Left cardiac atrium (tissue), 4 donors: ENCODE measurements around the gene RPL21. TPM values are rescaled to one million over a fixed set of nuclear protein-coding genes. Genes with fewer than 3 reads are reported as not detected.
A peak's percentile ranks its signal among the peaks of the same experiment; 100 is the strongest.
"Not testable (repeated sequence)": the region's sequence is repeated elsewhere in the genome, so short reads cannot be mapped to it uniquely, and the experiment has no call there.

ENCODE experiments used
- ATAC-seq, 2 donors: fragments of 200-7000 bp; cut with Tn5 transposase; one replicate each; pipeline ENCODE4 v1.9.1; 2020; ENCODE audit warnings: mild to moderate bottlenecking in 2 of 2, moderate library complexity in 2 of 2
- DNase-seq: peaks from one replicate; pipeline ENCODE4 v3.0.0-alpha.2; 2020
- intact Hi-C, 2 donors: fragments of 100-400 bp; cut with DNase I; formaldehyde crosslinking; loops; one replicate each; pipeline versions ENCODE4 v1.14.1 to v1.15.1; 2022 to 2023
- total RNA-seq, 2 donors: library from RNA; stranded (reverse); fragmentation: NEBNext Ultra II Directional; extraction: Animal tissue kit (Norgen Biotek cat#: 25700); gene quantifications; one replicate each; pipeline ENCODE4 v1.2.1, GENCODE V29; 2021
- donor health status: DM: no; HTN: yes; CAD: no.
- donor health status: DM: no; HTN: yes; CAD: no; lungs with severe emphysema.
- donor health status: DM: yes; HTN: yes; CAD: no.
- donor health status: Dilated cardiomyopathy.

Gene RPL21
- total RNA-seq, 2 donors from 2014 or later, result 729 to 803 TPM

DNA sequence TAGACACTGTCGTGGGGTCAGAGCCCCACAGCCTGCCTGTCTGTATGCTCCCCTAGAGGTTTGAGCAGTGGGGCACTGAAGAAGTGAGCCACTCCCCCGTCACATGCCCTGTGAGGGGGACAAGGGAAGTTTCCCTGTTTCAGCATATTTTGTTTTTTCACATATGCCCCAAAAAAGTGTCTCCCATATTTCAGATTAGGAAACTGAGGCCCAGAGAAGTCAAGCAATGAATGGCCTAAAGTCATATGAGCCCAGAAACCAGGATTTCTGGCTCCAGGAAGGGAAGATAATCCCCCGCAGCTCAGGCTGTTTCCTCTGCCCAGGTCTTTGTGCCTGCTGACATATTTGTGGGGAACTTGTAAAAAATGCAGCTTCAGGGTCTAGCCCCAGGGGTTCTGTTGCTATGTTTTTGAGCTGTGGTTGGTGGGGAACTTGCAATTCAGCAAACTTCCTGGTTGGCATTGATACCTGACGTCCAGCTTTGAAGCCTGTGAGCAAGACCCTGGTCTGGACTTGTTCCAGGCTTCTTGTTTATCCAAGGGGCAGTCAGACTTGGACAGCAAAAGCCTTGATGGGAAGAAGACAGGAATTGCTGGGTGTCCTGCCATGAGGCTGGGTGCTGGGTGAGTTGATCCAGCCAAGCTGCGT is 28.8 kb downstream of the RPL21 start:
- intact Hi-C loops, result loop anchor here in 1 of 2 donors (10.0 kb wide), 1 partner anchor 295 kb away; no protein-coding TSS in a partner anchor
- ATAC-seq (no peak), DNase-seq (no peak)

DNA sequence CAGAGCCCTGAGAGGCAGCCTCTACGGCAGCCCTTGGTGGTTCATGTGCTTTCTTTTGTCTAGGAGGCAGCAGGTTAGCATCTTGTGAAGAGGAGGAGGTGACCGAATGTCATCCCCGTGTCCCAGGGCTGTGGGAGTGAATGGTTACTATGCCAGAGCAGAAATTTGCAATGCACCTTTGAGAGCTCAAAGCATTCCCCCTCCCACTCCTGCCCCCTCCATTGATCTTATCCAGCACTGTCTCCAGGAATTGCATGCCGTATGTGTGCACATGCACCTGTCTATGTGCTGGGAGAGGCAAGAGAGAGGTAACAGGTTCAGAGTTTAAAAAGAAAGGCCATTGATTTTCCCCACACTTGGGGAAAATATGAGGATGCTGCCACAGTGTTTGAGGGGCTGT is 29.5 kb downstream of the RPL21 start:
- ATAC-seq (no peak), DNase-seq (no peak)
- intact Hi-C loops, result loop anchor here in 1 of 2 donors (10.0 kb wide), 1 partner anchor 296 kb away; no protein-coding TSS in a partner anchor

DNA sequence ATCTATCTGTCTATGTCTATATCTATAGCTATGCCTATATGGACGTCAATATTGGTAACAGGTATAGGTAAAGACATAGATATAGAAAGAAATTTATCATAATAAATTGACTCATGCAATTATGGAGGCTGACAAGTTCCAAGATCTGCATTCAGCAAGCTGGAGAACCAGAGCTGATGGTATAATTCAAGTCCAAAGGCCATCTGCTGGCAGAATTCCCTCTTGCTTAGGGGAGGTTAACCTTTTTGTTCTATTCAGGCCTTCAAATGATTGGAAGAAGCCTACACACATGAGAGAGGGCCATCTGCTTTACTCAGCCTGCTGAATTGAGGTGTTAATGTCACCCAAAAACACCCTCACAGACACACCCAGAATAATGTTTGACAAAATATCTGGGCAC is 30.1 kb downstream of the RPL21 start:
- intact Hi-C loops, result loop anchor here in 1 of 2 donors (10.0 kb wide), 1 partner anchor 297 kb away; no protein-coding TSS in a partner anchor
- ATAC-seq (no peak), DNase-seq (no peak)

DNA sequence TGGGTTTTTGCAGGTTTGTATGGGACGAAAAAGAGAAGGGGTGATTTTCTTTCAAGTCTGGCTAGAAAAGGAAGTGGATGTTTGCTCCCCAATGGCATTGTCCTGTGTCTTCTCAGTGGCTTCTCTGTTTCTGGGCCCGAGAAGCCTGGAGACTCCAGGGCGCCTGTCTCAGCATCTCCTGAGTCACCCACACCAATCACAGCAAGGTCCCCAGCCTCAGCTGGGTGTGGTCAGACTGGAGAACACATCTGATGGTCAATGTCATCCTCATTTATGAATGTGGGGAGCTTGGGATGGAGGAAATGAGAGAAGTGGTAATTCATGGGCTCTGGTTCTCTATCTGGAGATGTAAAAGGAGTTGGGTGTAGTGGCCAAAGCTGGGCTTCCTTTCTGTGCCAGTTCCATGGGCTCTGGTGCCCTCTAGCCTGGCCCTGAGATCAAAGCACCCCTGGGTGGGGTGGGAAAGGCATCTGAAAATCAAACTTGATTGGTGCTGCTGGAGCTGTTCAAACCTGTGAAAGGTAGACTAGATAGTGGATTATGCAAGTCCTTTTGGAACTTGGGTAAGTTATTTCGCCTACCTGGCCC is 32.6 kb downstream of the RPL21 start:
- intact Hi-C loops, result loop anchor here in 1 of 2 donors (10.0 kb wide), 1 partner anchor 299 kb away; no protein-coding TSS in a partner anchor
- ATAC-seq, result peak; percentile 69 to 73
- DNase-seq, result peak; percentile 30

DNA sequence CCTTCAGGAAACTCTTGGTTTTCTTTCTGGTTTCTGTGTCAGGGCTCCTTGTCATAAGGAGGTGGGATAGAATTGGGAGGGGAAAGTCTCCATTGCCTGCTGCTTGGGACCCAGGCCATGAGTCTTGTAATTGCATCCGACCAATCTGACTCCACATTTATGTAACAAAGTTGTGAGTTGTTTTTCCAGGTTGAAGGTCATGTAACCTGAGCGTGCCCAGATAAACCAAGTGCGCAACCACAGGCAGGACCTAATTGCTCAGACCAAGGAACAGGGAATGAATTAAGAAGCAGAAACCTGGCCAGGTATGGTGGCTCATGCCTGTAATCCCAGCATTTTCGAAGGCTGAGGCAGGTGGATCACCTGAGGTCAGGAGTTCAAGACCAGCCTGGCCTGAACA is 37.0 kb downstream of the RPL21 start:
- no peak for ATAC-seq
- DNase-seq, result no peak
- intact Hi-C loops, result loop anchor here in 1 of 2 donors (10.0 kb wide), 1 partner anchor 304 kb away; no protein-coding TSS in a partner anchor

DNA sequence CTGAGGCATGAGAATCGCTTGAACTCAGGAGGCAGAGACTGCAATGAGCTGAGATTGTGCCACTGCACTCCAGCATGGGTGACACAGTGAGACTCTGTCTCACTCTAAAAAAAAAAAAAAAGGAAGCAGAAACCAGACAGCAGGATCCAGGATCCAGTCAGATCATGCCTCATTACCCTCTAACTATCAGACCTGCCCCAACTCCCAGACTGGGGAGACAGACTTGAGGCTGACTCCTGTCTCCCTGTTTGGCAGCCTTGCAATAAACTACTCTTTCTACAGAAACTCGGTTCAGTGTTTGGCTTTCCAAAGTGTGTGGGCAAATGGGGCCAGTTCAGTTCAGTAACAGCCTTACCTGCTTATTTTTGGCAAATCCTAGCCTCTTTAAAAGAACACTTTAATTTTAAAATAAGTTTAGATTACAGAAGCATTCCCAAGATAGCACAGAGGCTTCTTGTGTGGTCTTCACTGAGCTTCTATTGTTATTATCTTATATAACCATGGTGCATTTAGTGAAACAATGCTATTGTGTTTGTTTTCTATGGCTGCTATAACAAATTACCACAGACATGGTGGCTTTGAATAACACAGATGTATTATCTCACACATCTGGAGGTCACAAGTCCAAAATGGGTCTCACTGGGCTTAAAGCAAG is 37.8 kb downstream of the RPL21 start:
- intact Hi-C loops, result loop anchor here in 1 of 2 donors (10.0 kb wide), 1 partner anchor 304 kb away; no protein-coding TSS in a partner anchor

DNA sequence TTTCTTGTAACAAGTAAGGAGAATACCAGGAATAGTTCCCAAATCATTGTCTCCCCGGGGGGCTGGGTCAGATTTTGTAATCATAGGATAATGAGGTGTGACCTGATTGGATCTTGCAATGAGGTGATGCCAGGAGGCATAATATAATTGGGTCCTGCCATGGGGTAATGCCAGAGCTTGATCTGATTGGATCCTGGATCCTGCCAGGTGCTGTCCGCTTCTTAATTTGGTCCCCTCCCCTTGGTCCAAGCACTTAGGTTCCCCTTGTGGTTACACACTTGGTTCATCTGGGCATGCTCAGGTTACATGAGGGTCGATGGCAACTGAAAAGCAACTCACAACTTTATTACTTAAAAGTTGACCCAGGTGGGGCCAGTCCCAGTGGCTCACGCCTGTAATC is 39.4 kb downstream of the RPL21 start:
- ATAC-seq, result no peak
- DNase-seq, result no peak

More for the DNA sequence above, 37.8 kb downstream of the RPL21 start:
- ATAC-seq (no peak), DNase-seq (no peak)

DNA sequence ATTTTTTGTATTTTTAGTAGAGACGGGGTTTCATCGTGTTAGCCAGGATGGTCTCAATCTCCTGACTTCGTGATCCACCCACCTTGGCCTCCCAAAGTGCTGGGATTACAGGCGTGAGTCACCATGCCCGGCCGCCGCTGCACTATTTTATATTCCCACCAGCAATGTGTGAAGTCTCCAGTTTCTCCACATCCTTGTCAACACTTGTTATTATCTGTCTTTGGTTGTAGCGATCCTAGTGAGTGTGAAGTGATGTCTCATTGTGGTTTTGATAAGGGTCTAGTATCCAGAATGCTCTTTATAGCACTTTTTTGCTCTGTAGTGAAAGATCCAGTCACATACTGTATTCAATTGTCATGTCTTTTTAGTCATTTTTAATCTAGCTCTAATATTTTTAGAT is 40.6 kb downstream of the RPL21 start:
- DNase-seq, result not testable (repeated sequence)
- intact Hi-C loops, result loop anchor here in 1 of 2 donors (10.0 kb wide), 1 partner anchor 307 kb away; no protein-coding TSS in a partner anchor
- peak in 1 of 2 donors; percentile 62 for ATAC-seq

More for the DNA sequence above, 39.4 kb downstream of the RPL21 start:
- intact Hi-C loops, result loop anchor here in 1 of 2 donors (10.0 kb wide), 1 partner anchor 306 kb away; no protein-coding TSS in a partner anchor

DNA sequence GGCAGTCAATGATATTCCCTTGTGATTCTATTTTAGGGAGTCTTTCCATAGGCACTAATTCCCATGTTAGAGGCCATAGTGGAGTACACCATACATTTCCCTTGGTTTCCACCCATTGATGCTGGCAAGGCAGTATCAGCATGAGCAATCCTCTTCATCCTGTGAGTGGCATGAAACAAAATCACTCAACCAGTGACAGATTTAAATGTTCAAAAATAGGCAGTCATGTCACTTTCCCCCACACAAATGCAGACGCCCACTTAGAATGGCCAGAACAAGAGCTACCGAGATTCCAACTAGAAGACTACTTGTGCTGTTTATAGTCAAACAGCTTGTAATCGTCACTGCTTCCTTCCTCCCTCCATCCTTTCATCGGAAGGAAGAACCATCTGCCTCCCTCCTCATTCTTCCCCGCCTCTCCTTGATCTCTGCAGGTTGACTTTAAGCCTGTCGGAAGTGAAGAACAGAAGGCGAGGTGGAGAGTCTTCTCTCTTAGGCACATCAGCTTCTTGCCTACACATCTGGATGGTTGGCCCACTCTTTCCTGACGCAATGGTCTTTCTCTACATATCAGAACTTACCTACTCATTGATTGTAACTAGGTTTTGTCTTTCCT is 41.8 kb downstream of the RPL21 start:
- ATAC-seq (peak in 1 of 2 donors; percentile 12), DNase-seq (no peak)
- intact Hi-C loops, result loop anchor here in 1 of 2 donors (10.0 kb wide), 1 partner anchor 308 kb away; no protein-coding TSS in a partner anchor

DNA sequence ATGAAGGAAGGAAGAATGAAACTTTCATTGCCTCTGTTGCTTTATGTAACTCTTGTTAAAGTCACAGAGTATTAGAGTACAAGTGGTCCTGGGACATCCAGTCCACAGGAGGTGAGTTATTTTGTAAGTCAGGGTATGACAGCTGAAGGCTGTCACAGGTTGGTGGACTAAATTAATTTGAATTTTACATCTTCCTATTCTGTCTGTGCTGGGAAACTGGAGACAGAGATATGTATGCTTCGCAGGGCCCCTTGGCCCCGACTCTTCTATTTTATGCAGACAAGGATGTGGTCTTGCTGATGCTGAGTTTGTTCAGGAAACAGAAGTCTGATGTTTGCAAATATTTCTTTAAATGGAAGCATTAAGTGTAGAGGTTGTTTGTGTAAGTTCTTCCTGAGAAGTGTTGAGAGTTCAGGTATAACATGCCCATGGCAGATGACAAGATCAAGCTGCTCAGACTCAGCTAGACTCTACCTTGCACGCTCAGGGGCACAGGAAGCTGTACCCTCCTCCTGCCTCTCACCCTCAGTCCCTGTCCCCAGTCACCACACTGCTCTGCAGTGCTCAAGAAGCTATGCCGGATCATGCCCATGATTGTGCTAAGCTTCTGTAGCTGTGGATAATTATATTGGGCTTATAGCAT is 42.6 kb downstream of the RPL21 start:
- DNase-seq, result no peak
- no peak for ATAC-seq
- intact Hi-C loops, result loop anchor here in 1 of 2 donors (2.0 to 10.0 kb wide), 2 partner anchors 61 to 309 kb away; no protein-coding TSS in a partner anchor

DNA sequence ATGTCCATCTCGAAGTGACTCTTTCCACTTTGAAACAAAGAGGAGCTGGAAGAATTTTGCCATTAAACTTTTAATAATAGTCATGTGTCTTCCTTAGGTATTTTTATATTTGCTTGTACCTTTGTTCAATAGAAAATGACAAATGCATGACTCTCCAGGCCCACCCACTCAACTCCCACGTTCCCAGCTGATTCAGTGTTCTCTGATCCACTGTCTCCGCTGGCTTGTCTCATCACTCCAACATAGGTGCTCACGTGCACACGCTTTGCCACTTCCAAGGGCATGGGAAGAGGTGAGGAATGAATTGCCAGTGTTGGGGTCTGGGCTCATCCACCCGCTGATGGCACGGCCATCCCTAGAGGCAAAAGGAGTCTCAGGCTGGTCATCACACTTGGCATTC is 43.7 kb downstream of the RPL21 start:
- ATAC-seq (no peak), DNase-seq (no peak)
- intact Hi-C loops, result loop anchor here in 1 of 2 donors (2.0 to 10.0 kb wide), 2 partner anchors 60 to 310 kb away; no protein-coding TSS in a partner anchor

DNA sequence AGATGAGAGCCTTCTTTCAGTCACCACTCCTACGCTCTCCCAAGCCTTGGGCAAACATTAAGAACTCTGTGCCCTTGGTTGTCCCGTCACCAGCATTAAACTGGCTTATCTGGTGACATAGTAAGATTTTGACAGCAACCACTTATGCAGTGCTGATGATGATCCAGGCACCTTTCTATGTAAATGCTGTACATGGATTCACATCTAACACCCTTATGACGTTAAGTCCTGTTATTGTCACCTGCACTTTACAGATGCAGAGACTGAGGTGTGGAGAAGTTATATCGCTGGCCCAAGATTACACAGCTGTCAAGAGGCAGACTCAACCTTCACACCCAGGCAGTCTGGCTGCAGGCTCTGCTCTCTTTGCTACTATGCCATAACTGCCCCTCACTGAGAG is 44.3 kb downstream of the RPL21 start:
- intact Hi-C loops, result loop anchor here in 1 of 2 donors (2.0 to 10.0 kb wide), 2 partner anchors 59 to 311 kb away; no protein-coding TSS in a partner anchor
- DNase-seq (no peak), ATAC-seq (peak; percentile 53 to 80)

DNA sequence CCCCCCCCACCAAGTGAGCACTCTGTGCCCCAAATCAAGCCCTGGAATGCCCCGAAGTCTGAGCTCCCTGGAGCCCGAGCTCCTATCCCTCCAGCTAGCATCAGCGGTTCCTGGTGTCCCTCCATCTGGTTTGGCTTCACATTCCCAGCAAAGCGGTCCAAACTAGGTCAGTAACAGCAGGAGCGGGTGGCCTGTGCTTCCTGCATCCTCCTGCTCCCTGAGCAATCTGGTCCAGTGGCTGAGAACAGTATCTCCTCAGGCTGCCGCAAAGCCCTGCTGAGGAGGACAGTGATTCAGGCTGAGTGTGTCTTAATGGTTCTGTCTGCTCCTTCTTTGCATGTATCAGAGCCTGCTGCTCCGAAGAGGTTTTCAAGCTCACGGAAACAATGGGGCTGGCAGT is 45.1 kb downstream of the RPL21 start:
- ATAC-seq (no peak), DNase-seq (no peak)
- intact Hi-C loops, result loop anchor here in 1 of 2 donors (10.0 kb wide), 1 partner anchor 312 kb away; no protein-coding TSS in a partner anchor

DNA sequence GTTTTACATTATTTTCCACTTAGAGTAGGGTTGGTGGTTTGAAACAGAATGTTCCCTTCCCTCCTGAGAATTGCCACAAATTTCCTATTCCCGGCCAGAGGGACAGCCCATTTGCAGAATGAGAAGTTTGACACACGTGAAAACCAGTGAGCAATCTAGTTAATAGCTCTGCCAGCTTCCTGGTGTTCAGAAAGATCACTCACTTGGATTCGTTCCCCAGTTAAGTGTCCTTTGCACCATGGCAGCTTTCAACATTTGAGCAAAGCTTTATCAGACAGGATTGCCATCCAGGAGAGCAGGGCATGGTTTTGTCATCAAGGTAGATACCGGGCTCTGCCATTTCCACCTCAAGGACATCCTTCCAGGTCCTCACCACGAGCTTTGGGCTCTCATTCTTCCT is 47.5 kb downstream of the RPL21 start:
- DNase-seq, result no peak
- intact Hi-C loops, result loop anchor here in 1 of 2 donors (10.0 kb wide), 1 partner anchor 314 kb away; no protein-coding TSS in a partner anchor
- ATAC-seq, result no peak

DNA sequence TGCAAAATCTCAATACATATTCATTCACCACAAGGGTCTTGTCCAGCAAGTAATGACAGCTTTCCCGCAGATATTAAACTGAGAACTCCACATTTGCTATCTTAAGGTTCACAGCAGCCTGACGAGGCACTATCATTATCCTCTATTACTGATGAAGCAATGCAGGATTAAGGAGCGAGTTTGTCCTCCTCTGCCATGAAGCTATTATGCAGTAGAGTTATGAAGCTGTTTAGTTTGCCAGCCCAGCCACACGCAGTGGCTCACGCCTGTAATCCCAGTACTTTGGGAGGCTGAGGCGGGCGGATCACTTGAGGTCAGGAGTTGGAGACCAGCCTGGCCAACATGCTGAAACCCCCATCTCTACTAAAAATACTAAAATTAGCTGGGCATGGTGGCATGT is 49.0 kb downstream of the RPL21 start:
- intact Hi-C loops, DNase-seq: not testable (repeated sequence)
- ATAC-seq, result peak in 1 of 2 donors; percentile 17

DNA sequence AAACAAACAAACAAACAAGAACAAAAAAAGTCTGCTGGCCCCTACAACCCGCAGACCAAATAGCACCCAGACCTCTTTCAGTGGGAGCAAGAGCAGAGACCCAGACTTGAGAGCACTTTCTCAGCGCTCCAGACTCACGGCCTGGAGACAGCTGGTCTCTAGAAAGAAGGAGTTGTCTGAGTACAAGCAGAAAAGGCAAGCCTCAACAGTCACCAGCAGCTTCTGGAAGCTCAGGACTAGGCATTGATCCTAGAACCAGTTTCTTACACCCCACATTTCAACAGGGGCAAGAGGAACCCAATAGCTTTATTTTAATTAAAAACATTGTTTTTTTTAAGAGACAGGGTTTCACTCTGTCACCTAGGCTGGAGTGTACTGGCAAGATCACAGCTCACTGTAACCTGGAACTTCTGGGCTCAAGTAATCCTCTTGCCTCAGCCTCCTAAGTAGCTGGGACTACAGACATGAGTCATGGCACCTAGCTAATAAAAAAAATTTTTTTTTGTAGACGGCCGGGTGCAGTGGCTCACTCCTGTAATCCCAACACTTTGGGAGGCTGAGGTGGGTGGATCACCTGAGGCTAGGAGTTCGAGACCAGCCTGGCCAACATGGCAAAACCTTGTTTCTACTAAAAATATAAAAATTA is 49.7 kb downstream of the RPL21 start:
- ATAC-seq, result no peak
- no peak for DNase-seq
- intact Hi-C loops, result no loop called here

DNA sequence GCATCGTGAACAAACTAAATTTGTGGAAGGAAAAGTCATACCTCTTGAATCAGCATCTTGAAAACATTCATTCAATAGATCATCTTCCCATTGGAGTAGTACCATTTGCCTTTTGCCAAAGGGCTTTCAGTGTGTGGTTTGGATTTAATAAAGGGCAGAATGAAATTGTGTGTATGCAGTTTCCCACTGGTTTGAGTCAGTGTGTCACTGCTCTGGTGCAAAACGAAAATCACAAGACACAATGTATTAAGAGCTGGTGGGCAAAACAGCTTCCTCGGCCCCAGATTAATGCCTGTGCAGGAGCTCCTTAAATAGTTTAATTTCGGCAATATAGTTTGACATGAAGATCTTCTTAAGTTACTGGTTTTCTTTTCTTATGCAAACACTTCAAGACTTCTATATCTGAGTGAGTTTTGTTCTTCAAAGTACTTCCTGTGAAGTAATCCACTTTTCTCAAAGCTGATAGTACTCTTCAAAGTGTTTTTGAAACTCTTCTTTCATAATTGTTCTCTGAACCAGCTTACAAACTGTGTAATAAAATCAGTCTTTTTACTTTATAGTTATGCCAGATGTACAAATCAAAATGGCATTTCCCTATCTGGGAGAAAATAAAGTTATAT is 51.4 kb downstream of the RPL21 start:
- DNase-seq (no peak), ATAC-seq (no peak)
- intact Hi-C loops, result no loop called here
